Pancreas (tissue), 10 donors: ENCODE data around the gene PYROXD2. TPM values are rescaled to one million over a fixed set of nuclear protein-coding genes. Genes with fewer than 3 reads are reported as not detected.

Source experiments
- ATAC-seq, 4 donors: fragments of 200-7000 bp; cut with Tn5 transposase; one replicate each; pipeline versions ENCODE4 v1.8.0 to v1.9.1; 2020; ENCODE audit warnings: mild to moderate bottlenecking in 4 of 4, moderate library complexity in 4 of 4
- DNase-seq, 6 donors: peaks; one replicate each; pipeline ENCODE4 v3.0.0-alpha.2; 2020
- FAIRE-seq: peaks from 2 replicates; lab custom pipeline; 2012; peaks lifted over from hg19 to GRCh38; lab: Jason Lieb, UNC
- H3K27ac ChIP-seq, 4 donors: fragments of 200-600 bp; sonication (generic); 1 replicate in 3 of 4; 2 replicates in 1 of 4; pipeline versions ENCODE4 v1.5.0 to v1.8.0; 2020
- H3K27me3 ChIP-seq, 4 donors: fragments of 200-600 bp; one replicate each; pipeline ENCODE4 v1.8.0; 2021
- H3K36me3 ChIP-seq, 3 donors: fragments of 200-600 bp; sonication (generic) in 1 of 3; one replicate each; pipeline versions ENCODE4 v1.5.0 to v1.8.0; 2020 to 2021
- H3K4me1 ChIP-seq, 3 donors: fragments of 200-600 bp; one replicate each; pipeline ENCODE4 v1.8.0; 2021
- H3K4me3 ChIP-seq, 4 donors: fragments of 200-600 bp; sonication (generic) in 2 of 4; one replicate each; pipeline versions ENCODE4 v1.5.0 to v1.8.0; 2020 to 2021
- H3K9me3 ChIP-seq, 4 donors: fragments of 200-600 bp; one replicate each; pipeline ENCODE4 v1.8.0; 2021
- CTCF ChIP-seq, 4 donors: fragments of 200-600 bp; sonication (generic) in 3 of 4; IDR thresholded peaks; one replicate each; pipeline versions ENCODE4 v1.5.0 to v1.8.0; 2021; ENCODE audit warnings: antibody characterized with exemption in 4 of 4
- WGBS, 2 donors: extraction: QIAGEN DNeasy Blood & Tissue Kit; methylation state at CpG; one replicate each; pipeline ENCODE4 v1.1.7; 2013; 5-methylcytosine and 5-hydroxymethylcytosine counted together
- intact Hi-C, 3 donors: fragments of 100-400 bp; cut with DNase I; formaldehyde crosslinking; loops; one replicate each; pipeline versions ENCODE4 v1.11.1 to v1.14.2; 2022
- polyA plus RNA-seq, 2 donors: library from polyadenylated mRNA; stranded (reverse); fragments of 200-250 nt; gene quantifications; one replicate each; pipeline ENCODE4 v1.2.3, GENCODE V29; 2013
- total RNA-seq, 6 donors: library from RNA; stranded (reverse); fragmentation: NEBNext Ultra II Directional in 4 of 6; extraction: Animal tissue kit (Norgen Biotek cat#: 25700) in 4 of 6; gene quantifications; one replicate each; pipeline versions ENCODE4 v1.2.1 to v1.2.4, GENCODE V29; 2021 to 2023
- donor health status: healthy with polysubstance abuse.
- donor health status: DM: no; HTN: no; CAD: no; lungs with moderate emphysema.
- donor health status: DM: no; HTN: no; CAD: no.
- donor health status: control.
- donor health status: control.
- donor health status: Bipolar disorder and iron deficiency.
- donor health status: DM: yes; HTN: yes; CAD: no.
- donor health status: DM: no; HTN: no; CAD: no.
- donor health status: DM: no; HTN: no; CAD: no.
- donor health status: DM: yes; HTN: yes; CAD: no.

The PYROXD2 gene
- total and polyA plus RNA-seq, 8 donors = 1.8 to 15.9 (median 3.9) TPM

- ATAC-seq (no peak), DNase-seq (no peak), FAIRE-seq (no peak)
- Histone ChIP-seq H3K9me3 (no peaks in the 10 kb centered on the region), H3K4me3 (no peak overlapping the region), H3K4me1 (peaks cover 0 to 6% (median 0%) of the 10 kb centered on the region in 3 donors), H3K36me3 (no peaks in the 10 kb centered on the region), H3K27ac (no peak overlapping the region), H3K27me3 (no peaks in the 10 kb centered on the region)
- intact Hi-C loops = no loop called here
- 84 to 94% methylated on average over 11 of the region's 11 CpGs for WGBS, 2 donors
- no peak for TF ChIP-seq CTCF (IDR thresholded peaks at IDR 0.05)
Measured at GRCh38 chr10:98411166-98411565, 3.8 kb downstream of the PYROXD2 start.

GRCh38 chr10:98410759-98411158 is 4.2 kb downstream of the PYROXD2 start:
- Histone ChIP-seq H3K27me3 (no peaks in the 10 kb centered on the region), H3K4me3 (no peak overlapping the region), H3K4me1 (peaks cover 0 to 6% (median 0%) of the 10 kb centered on the region in 3 donors), H3K36me3 (no peaks in the 10 kb centered on the region), H3K27ac (no peak overlapping the region), H3K9me3 (no peaks in the 10 kb centered on the region)
- no peak for TF ChIP-seq CTCF (IDR thresholded peaks at IDR 0.05)
- WGBS, 2 donors = 72 to 79% methylated on average over 10 of the region's 10 CpGs
- intact Hi-C loops = no loop called here
- ATAC-seq (no peak), DNase-seq (no peak), FAIRE-seq (no peak)

GRCh38 chr10:98410135-98410743 is 4.7 kb downstream of the PYROXD2 start:
- no peak for DNase-seq
- Histone ChIP-seq H3K4me3 (no peak overlapping the region), H3K9me3 (no peaks in the 10 kb centered on the region), H3K27ac (no peak overlapping the region), H3K4me1 (peaks cover 0 to under 1% (median 0%) of the 10 kb centered on the region in 3 donors), H3K36me3 (no peaks in the 10 kb centered on the region), H3K27me3 (no peaks in the 10 kb centered on the region)
- ATAC-seq = no peak
- no peak for FAIRE-seq
- intact Hi-C loops = no loop called here
- no peak for TF ChIP-seq CTCF (IDR thresholded peaks at IDR 0.05)
- WGBS, 2 donors = 87 to 98% methylated on average over 4 of the region's 4 CpGs

- intact Hi-C loops = no loop called here
- no peak for DNase-seq
- no peak overlapping the region for H3K4me3 ChIP-seq
- TF ChIP-seq CTCF (IDR thresholded peaks at IDR 0.05) = no peak
- WGBS, 2 donors = 57 to 58% methylated on average over 4 of the region's 4 CpGs
- no peak for ATAC-seq
- H3K27ac ChIP-seq = no peak overlapping the region
- no peaks in the 10 kb centered on the region for H3K4me1 ChIP-seq
- no peaks in the 10 kb centered on the region for H3K9me3 ChIP-seq
- H3K36me3 ChIP-seq = no peaks in the 10 kb centered on the region
- no peaks in the 10 kb centered on the region for H3K27me3 ChIP-seq
- no peak for FAIRE-seq
Measured at GRCh38 chr10:98408799-98409198, 6.2 kb downstream of the PYROXD2 start.

GRCh38 chr10:98407744-98408241 is 7.2 kb downstream of the PYROXD2 start:
- H3K4me3 ChIP-seq = no peak overlapping the region
- H3K27ac ChIP-seq = no peak overlapping the region
- no peaks in the 10 kb centered on the region for H3K27me3 ChIP-seq
- intact Hi-C loops = no loop called here
- peak in 1 of 6 donors; percentile 42 for DNase-seq
- peak in 1 of 4 donors; percentile 17 for ATAC-seq
- TF ChIP-seq CTCF (IDR thresholded peaks at IDR 0.05) = no peak
- H3K36me3 ChIP-seq = no peaks in the 10 kb centered on the region
- FAIRE-seq = no peak
- no peaks in the 10 kb centered on the region for H3K9me3 ChIP-seq
- whole genome bisulfite sequencing, 2 donors = 90 to 95% methylated on average over 13 to 18 of the region's 18 CpGs
- no peaks in the 10 kb centered on the region for H3K4me1 ChIP-seq
